ENCODE measurements around the gene FIG4.
"Not testable (repeated sequence)": the region's sequence is repeated elsewhere in the genome, so short reads cannot be mapped to it uniquely, and the experiment has no call there.

Gene FIG4

DNA sequence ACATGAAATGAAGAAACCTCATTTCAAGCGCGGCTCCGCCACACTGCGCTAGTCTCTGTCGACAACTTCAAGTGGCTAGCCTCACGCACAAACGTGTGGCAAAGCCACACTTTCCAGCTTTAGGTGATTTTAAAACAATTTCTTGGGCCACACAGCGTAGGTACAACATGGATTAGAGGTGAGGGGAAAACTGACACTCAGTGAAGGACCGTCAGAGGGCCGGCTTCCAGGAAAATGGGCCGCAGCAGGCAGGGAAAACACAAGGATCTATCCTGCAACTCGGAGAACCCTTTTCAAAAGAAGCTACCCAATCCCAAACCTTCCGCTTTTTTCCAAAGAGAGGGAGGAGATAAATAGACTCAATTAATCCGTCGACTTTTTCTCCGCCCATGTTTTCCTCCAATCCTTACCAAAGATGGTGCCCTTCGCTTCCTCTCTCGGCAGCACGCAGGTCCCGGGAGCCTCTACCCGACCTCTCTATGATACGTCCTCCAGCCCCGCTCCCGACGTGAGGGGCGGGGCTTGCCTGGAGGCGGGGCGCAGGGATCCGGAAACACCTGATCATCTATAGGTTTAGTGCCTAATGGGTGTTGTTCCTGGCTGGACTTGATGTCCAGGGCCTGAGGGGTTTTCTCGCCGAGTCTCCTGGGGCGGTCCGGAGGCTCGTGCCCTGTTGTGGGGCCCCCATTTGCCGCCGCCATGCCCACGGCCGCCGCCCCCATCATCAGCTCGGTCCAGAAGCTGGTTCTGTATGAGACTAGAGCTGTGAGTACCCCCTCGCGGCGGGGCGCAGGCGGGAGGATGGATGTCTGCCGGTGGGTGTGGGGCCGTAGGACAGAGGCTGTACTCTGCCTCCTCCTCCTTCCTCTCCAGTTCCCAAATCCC, at the start of gene FIG4, which contains the start of gene AK9:
FIG4 (plus strand) TSS at position 560 of the 885 bp plus-strand sequence; CDS start at position 700, 140 bp downstream.
AK9 (minus strand) TSS at position 466 of the 885 bp plus-strand sequence. CDS start 15,457 bp downstream, outside the sequence.
- peak; percentile 89 for DNase-seq

GRCh38 chr6:109644131-109644530, 47.0 kb upstream of the FIG4 start:
- no peak for DNase-seq

- DNase-seq: no peak
Measured at GRCh38 chr6:109653264-109653663, 37.8 kb upstream of the FIG4 start.

GRCh38 chr6:109655761-109656262, 35.3 kb upstream of the FIG4 start:
- no peak for DNase-seq

- DNase-seq: no peak
Measured at GRCh38 chr6:109660526-109661320, 30.4 kb upstream of the FIG4 start.

- DNase-seq: no peak
Measured at GRCh38 chr6:109662192-109662591, 28.9 kb upstream of the FIG4 start.

GRCh38 chr6:109669811-109670210, 21.3 kb upstream of the FIG4 start:
- DNase-seq: no peak

GRCh38 chr6:109671733-109672132, 19.4 kb upstream of the FIG4 start:
- DNase-seq: no peak

DNA sequence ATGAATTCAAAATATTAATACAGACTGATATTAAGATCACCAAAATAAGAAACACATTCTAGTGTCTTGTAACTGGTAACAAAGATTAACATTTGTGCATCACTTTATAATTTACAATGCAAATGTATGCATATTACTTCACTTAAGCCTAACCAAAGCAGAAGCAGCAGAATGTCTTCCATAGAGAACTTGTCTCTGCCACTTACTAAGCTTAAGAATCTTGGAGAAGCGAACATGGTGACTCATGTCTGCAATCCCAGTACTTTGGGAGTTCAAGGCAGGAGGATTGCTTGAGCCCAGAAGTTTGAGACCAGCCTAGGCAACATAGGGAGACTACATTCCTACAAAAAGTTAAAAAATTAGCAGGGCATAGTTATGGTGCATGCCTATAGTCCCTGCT, 18.9 kb upstream of the FIG4 start:
- no peak for DNase-seq

DNA sequence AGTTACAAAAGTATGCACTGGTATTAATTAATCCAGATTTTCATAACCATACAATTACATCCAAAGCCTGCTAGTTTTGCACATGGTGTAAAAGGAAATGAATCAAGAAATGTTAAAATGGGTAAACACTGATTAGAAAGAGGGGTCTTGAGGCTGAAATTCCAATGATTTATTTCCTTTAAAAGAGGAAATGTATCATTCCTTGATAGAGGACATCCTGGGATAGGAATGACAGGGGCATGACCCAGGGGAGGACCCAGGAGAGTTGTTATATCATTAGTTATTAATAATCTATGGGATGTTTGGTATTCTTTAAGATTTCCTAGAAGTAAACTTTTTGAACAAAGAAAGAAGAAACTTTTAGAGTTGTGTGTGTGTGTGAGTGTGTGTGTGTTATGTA, 18.3 kb upstream of the FIG4 start:
- DNase-seq: no peak

DNA sequence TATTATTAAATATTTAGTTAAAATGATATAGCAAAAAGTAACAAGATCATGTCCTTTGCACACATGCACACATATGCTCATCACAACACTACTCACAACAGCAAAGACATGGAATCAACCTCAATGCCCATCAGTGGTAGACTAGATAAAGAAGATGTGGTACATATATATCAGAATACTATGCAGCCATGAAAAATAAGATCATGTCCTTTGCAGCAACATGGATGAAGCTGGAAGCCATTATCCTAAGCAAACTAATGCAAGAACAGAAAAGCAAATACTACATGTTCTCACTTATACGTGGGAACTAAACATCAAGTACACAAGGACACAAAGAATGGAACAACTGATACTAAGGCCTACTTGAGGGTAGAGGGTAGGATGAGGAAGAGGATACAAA, 14.4 kb upstream of the FIG4 start:
- DNase-seq: no peak

DNA sequence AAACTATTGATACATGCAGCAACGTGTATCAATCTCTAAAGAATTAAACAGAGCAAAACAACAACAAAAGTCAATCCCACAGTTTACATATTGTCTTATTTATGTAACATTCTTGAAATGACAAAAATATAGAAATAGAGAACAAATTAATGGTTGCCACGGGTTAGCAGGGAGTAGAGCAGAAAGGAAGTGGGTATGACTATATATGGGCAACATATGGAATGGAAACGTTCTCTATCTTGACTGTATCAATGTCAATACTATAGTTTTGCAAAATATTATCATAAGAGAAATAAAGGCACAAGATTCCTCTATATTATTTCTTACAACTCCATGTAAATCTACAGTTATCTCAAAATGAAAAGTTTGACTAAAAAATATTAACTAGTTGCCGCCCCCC, 12.9 kb upstream of the FIG4 start:
- no peak for DNase-seq

DNA sequence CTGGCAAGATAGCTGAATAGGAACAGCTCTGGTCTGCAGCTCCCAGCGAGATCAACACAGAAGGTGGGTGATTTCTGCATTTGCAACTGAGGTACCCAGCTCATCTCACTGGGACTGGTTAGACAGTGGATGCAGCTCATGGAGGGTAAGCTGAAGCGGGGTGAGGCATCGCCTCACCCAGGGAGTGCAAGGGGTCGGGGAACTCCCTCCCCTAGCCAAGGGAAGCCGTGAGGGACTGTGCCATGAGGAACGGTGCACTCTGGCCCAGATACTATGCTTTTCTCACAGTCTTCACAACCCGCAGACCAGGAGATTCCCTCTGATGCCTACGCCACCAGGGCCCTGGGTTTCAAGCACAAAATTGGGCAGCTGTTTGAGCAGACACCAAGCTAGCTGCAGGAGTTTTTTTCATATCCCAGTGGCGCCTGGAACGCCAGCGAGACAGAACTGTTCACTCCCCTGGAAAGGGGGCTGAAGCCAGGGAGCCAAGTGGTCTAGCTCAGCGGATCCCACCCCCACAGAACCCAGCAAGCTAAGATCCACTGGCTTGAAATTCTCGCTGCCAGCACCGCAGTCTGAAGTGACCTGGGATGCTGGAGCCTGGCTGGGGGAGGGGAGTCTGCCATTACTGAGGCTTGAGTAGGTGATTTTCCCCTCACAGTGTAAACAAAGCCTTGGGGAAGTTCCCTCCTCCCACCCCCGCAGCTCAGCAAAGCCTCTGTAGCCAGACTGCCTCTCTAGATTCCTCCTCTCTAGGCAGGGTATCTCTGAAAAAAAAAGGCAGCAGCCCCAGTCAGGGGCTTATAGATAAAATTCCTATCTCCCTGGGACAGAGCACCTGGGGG, 12.2 kb upstream of the FIG4 start:
- not testable (repeated sequence) for DNase-seq

- no peak for DNase-seq
Measured at GRCh38 chr6:109686566-109687265, 4.4 kb upstream of the FIG4 start.

DNA sequence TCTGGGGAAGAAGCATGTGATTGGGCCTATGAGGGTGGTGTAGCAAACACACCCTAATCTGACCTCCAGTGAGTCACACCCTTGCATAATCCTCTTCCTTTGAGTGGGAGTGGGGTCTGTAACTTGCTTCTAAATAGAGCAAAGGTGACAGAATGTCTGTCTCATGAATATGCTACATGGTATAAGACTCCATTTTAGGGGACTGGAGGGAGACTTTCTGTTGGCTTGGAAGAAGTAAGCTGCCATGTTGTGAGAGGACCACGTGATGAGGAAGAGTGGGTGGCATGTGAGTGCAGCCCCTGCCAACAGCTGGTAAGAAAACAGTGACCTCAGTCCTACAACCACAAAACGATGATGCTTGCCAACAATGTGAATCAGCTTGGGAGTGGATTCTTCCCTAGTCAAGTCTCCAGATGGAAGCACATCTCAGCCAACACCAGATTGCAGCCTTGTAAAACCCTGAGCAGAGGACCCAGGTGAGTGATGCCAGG, 3.8 kb upstream of the FIG4 start:
- DNase-seq: no peak

GRCh38 chr6:109690373-109690736, 741 bp upstream of the FIG4 start:
- DNase-seq: peak; percentile 61

DNA sequence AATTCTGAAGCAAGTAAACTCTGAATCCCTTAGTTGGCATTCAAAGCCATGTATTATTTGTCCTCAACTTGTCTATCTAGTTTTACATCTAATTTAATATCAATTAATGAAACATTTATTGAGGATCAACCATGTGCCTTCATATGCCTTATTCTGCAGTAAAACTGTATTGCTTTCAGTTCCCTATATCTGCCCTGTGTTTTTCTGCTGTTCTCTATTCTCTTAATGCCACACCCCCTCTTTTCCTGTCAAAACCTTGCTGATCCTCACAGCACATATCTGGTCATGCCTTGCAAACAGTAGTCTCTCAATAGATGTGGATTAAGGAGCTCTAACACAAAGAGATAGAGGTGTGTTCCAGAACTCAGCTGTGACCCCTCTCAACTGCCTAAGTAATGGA, 2.0 kb downstream of the FIG4 start:
- no peak for DNase-seq

- no peak for DNase-seq
Measured at GRCh38 chr6:109695468-109695867, 4.4 kb downstream of the FIG4 start.

DNA sequence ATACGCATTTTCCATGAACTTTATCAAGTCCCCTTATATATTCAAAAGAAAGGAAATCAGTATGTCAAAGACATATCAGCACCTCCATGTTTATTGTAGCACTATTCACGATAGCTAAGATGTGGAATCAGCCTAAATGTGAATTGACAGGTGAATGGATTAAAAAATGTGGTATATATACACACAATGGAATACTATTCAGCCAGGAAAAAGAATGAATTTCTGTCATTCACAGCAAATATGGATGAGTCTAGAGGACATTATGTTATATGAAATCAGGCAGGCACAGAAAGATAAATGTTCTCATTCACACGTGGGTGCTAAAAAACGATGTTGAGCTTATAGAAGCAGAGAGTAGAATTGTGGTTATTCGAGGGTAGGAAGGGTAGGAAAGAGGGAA, 5.3 kb downstream of the FIG4 start:
- no peak for DNase-seq

- DNase-seq: no peak
Measured at GRCh38 chr6:109701221-109701620, 10.1 kb downstream of the FIG4 start.

DNA sequence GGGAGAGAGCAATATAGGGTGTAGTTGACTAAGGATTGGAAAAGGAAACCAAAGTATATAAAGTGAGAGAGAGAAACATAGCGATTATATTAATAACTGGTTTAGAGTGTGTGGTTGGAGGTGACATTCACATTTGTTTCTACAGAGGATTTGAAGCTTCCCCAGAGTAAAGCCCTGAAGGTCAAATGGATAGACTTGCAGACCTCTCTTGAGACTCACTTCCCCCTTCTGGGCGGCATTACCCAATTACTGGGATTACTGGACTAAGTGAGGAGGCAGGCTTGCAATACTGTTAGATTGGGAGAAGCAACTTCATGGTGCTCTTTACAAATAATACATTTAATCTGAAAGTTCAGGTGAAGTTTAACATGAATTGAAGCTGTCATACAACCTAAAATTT, 10.7 kb downstream of the FIG4 start:
- no peak for DNase-seq

GRCh38 chr6:109702791-109703190, 11.7 kb downstream of the FIG4 start:
- DNase-seq: no peak

Data from CD4-positive, alpha-beta T cell treated with Interleukin-12 subunit alpha and Interleukin-12 subunit beta, for 1 hour (primary cell).